Endothelial cell of umbilical vein (primary cell): ENCODE measurements around the gene DOCK1. TPM values are rescaled to one million over a fixed set of nuclear protein-coding genes. Genes with fewer than 3 reads are reported as not detected.

Experiments used
- BruUV-seq: library from RNA; stranded (reverse); fragments of 400-500 nt; replicated peaks from 2 replicates; lab custom pipeline; 2021; lab: Mats Ljungman, UMichigan
- CTCF ChIA-PET: fragments of 300-600, 350-600 bp; sonication (Branson Sonifier 250); formaldehyde crosslinking; loops from one replicate; lab custom pipeline; 2021; ENCODE audit warnings: antibody characterized with exemption, inconsistent platforms; lab: Charles Lee
- POLR2A ChIA-PET: fragments of 300-600, 350-600 bp; sonication (Branson Sonifier 250); formaldehyde crosslinking; loops from one replicate; lab custom pipeline; 2021; ENCODE audit warnings: antibody characterized with exemption, inconsistent platforms; lab: Charles Lee
- DNase-seq: peaks from one replicate; pipeline ENCODE4 v3.0.0-alpha.2; 2011; ENCODE audit warnings: low read depth, low spot score
- FAIRE-seq: peaks from 2 replicates; lab custom pipeline; 2011; peaks lifted over from hg19 to GRCh38; lab: Jason Lieb, UNC
- H2AFZ ChIP-seq: 2 replicates; pipeline ENCODE4 v1.6.0; 2012; ENCODE audit warnings: low read depth, low read length, control low read depth, inconsistent platforms
- H3K27ac ChIP-seq: 2 replicates; pipeline ENCODE4 v1.5.1; 2011; ENCODE audit warnings: low read depth, mild to moderate bottlenecking, control low read depth, low read length, moderate library complexity; ENCODE audit not compliant: insufficient read depth
- H3K27me3 ChIP-seq, 2 experiments: 2 replicates each; pipeline versions ENCODE4 v1.6.0 to v1.6.1; 2011; ENCODE audit warnings: low read length in 2 of 2, mixed read lengths in 1 of 2; ENCODE audit not compliant: control insufficient read depth in 2 of 2, insufficient read depth in 2 of 2
- H3K36me3 ChIP-seq, 2 experiments: 2 replicates in 1 of 2; 3 replicates in 1 of 2; pipeline ENCODE4 v1.5.1; 2011; ENCODE audit warnings: low read length in 2 of 2, mild to moderate bottlenecking in 1 of 2, moderate library complexity in 1 of 2; ENCODE audit not compliant: control insufficient read depth in 2 of 2, insufficient read depth in 2 of 2; ENCODE audit errors: extremely low read depth in 1 of 2
- H3K4me1 ChIP-seq: 3 replicates; pipeline ENCODE4 v1.5.1; 2011; ENCODE audit warnings: mild to moderate bottlenecking, low read length; ENCODE audit not compliant: control insufficient read depth, insufficient read depth; ENCODE audit errors: extremely low read depth
- H3K4me2 ChIP-seq: 2 replicates; pipeline ENCODE4 v1.6.1; 2011; ENCODE audit warnings: low read length, control low read depth, mixed read lengths; ENCODE audit not compliant: insufficient read depth
- H3K4me3 ChIP-seq, 3 experiments: fragments of 200-600 bp in 1 of 3; sonication (generic), shearing (Covaris generic) in 1 of 3; replicated peaks in 1 of 3; 2 replicates each; pipeline ENCODE4 v1.5.1; 2011 to 2016; ENCODE audit warnings: control low read depth in 3 of 3, low read length in 3 of 3, mild to moderate bottlenecking in 2 of 3, inconsistent platforms in 1 of 3, low read depth in 1 of 3, moderate library complexity in 1 of 3; ENCODE audit not compliant: insufficient read depth in 1 of 3
- H3K79me2 ChIP-seq: 2 replicates; pipeline ENCODE4 v1.6.0; 2012; ENCODE audit warnings: low read length, inconsistent platforms; ENCODE audit not compliant: control insufficient read depth, insufficient read depth
- H3K9ac ChIP-seq: replicated peaks from 2 replicates; pipeline ENCODE3; 2011; ENCODE audit warnings: low read length, control low read depth; ENCODE audit not compliant: insufficient read depth; ENCODE audit errors: extremely low read depth
- H3K9me1 ChIP-seq: replicated peaks from 3 replicates; pipeline ENCODE4 v1.6.0; 2011; ENCODE audit warnings: mild to moderate bottlenecking, low read length; ENCODE audit not compliant: control insufficient read depth, insufficient read depth; ENCODE audit errors: extremely low read depth
- H3K9me3 ChIP-seq: replicated peaks from 2 replicates; pipeline ENCODE4 v1.5.1; 2012; ENCODE audit warnings: low read length, inconsistent platforms; ENCODE audit not compliant: control insufficient read depth, insufficient read depth
- H4K20me1 ChIP-seq: replicated peaks from 2 replicates; pipeline ENCODE3; 2011; ENCODE audit warnings: mild to moderate bottlenecking, low read length; ENCODE audit not compliant: control insufficient read depth, insufficient read depth; ENCODE audit errors: extremely low read depth
- EZH2 ChIP-seq: IDR thresholded peaks from 2 replicates; pipeline ENCODE4 v1.6.1; 2012; ENCODE audit warnings: borderline replicate concordance, low read depth, mild to moderate bottlenecking, moderate library complexity, low read length, inconsistent platforms; ENCODE audit not compliant: severe bottlenecking
- FOS ChIP-seq: IDR thresholded peaks from 2 replicates; pipeline ENCODE4 v1.6.1; 2011; ENCODE audit warnings: mild to moderate bottlenecking, low read length, moderate library complexity, borderline replicate concordance; ENCODE audit not compliant: insufficient read depth
- GATA2 ChIP-seq: IDR thresholded peaks from 2 replicates; pipeline ENCODE4 v1.7.0; 2011; ENCODE audit warnings: low read depth, mild to moderate bottlenecking, moderate library complexity, mixed read lengths, low read length; ENCODE audit not compliant: insufficient read length, insufficient read depth
- JUN ChIP-seq: IDR thresholded peaks from 2 replicates; pipeline ENCODE4 v1.6.1; 2011; ENCODE audit warnings: borderline replicate concordance, low read depth; ENCODE audit not compliant: insufficient read length, insufficient read depth
- MYC ChIP-seq: IDR thresholded peaks from one replicate; pipeline ENCODE4 v1.6.1; 2011; ENCODE audit warnings: mild to moderate bottlenecking, low read depth, low read length
- POLR2A ChIP-seq: IDR thresholded peaks from 2 replicates; pipeline ENCODE4 v1.6.1; 2012; ENCODE audit warnings: low read depth, mild to moderate bottlenecking, control low read depth, low read length
- POLR2AphosphoS5 ChIP-seq: IDR thresholded peaks from 2 replicates; pipeline ENCODE4 v1.6.1; 2012; ENCODE audit warnings: low read depth, mild to moderate bottlenecking, control low read depth, low read length, moderate library complexity; ENCODE audit not compliant: insufficient read depth
- dilution Hi-C: fragments of 300-500 bp; cut with MboI; formaldehyde crosslinking; loops from one replicate; pipeline ENCODE4 v1.15.0; 2019; ENCODE audit warnings: low sequenced_read_pairs; ENCODE audit not compliant: extremely low pct_ligation_motif_present
- intact Hi-C: fragments of 100-400 bp; cut with micrococcal nuclease; formaldehyde crosslinking; loops from one replicate; pipeline ENCODE4 v1.10.0; 2022
- polyA plus RNA-seq, 4 experiments: library from polyadenylated mRNA; depleted of rRNA in 3 of 4; stranded (reverse) in 3 of 4; unstranded in 1 of 4; fragments of >200 nt; gene quantifications; 2 replicates each; pipeline versions ENCODE4 v1.2.1 to v1.2.3, GENCODE V29; 2011 to 2012; ENCODE audit warnings: missing spikeins in 1 of 4
- total RNA-seq: library from RNA; stranded (reverse); gene quantifications from 2 replicates; pipeline ENCODE4 v1.2.3, GENCODE V29; 2021
- TF ChIP-seq, protein P1 (sequence below), 2 donors: IDR thresholded peaks; 1 replicate in 1 of 2; 2 replicates in 1 of 2; pipeline ENCODE4 v1.5.1; 2011; ENCODE audit warnings: low read length in 2 of 2, mild to moderate bottlenecking in 2 of 2, moderate library complexity in 2 of 2, control low read depth in 1 of 2, inconsistent platforms in 1 of 2, low read depth in 1 of 2; ENCODE audit not compliant: insufficient read depth in 1 of 2; ENCODE audit errors: extremely low read depth in 1 of 2
- TF ChIP-seq, protein P2 (sequence below): IDR thresholded peaks from 2 replicates; pipeline ENCODE4 v1.6.1; 2011; ENCODE audit not compliant: insufficient read depth, insufficient read length

Gene DOCK1
- total and polyA plus RNA-seq, 2 donors (not counting 3 experiments of a cell fraction or from before 2014, with no cell fraction given), result 22.5 to 83.1 TPM

DNA sequence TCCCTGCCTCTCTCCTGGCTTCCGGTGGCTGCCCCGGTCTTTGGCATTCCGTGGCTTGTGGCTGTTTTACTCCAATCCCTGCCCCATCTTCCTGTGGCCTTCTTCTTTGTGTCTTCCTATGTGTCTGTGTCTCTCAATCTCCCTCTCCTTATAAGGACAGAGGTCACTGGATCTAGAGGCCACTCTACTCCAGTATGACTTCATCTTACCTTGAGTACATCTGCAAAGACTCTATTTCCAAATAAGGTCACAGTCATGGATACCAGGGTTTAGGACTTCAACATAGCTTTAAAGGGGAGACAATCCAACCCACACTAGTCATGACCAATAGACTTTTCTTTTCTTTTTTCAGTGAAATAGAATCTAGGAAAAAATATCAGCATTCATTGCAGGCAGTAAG lies 444.5 kb downstream of the DOCK1 start:
- no peaks in the 10 kb centered on the region for H3K79me2 ChIP-seq
- CTCF ChIA-PET, result interaction anchor here (1.3 kb wide), 1 partner anchor 15 kb away, joined by 3 read pairs; no protein-coding TSS in a partner anchor
- intact Hi-C loops (loop anchor here (10.0 kb wide), 1 partner anchor 505 kb away; no protein-coding TSS in a partner anchor), dilution Hi-C loops (no loop called here)
- no TSS peak for BruUV-seq
- FAIRE-seq (no peak), DNase-seq (no peak)
- H3K27ac ChIP-seq, result no peak overlapping the region
- no peak overlapping the region for H3K4me3 ChIP-seq
- no peaks in the 10 kb centered on the region for H3K27me3 ChIP-seq
- H3K9me1 ChIP-seq, result no peaks in the 10 kb centered on the region
- POLR2A ChIA-PET, result no interaction called here
- H3K9me3 ChIP-seq, result no peaks in the 10 kb centered on the region
- H3K9ac ChIP-seq, result no peak overlapping the region
- TF ChIP-seq, protein P1, sequence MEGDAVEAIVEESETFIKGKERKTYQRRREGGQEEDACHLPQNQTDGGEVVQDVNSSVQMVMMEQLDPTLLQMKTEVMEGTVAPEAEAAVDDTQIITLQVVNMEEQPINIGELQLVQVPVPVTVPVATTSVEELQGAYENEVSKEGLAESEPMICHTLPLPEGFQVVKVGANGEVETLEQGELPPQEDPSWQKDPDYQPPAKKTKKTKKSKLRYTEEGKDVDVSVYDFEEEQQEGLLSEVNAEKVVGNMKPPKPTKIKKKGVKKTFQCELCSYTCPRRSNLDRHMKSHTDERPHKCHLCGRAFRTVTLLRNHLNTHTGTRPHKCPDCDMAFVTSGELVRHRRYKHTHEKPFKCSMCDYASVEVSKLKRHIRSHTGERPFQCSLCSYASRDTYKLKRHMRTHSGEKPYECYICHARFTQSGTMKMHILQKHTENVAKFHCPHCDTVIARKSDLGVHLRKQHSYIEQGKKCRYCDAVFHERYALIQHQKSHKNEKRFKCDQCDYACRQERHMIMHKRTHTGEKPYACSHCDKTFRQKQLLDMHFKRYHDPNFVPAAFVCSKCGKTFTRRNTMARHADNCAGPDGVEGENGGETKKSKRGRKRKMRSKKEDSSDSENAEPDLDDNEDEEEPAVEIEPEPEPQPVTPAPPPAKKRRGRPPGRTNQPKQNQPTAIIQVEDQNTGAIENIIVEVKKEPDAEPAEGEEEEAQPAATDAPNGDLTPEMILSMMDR (IDR thresholded peaks at IDR 0.05; ENCODE audit: extremely low read depth in 1 of 2, insufficient read depth in 1 of 2, low read depth in 1 of 2, low read length in 2 of 2), result no peak
- TF ChIP-seq POLR2A (no peak), MYC (no peak), POLR2AphosphoS5 (no peak), GATA2 (no peak), EZH2 (no peak), JUN (no peak), FOS (no peak)
- TF ChIP-seq, protein P2, sequence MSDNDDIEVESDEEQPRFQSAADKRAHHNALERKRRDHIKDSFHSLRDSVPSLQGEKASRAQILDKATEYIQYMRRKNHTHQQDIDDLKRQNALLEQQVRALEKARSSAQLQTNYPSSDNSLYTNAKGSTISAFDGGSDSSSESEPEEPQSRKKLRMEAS, result no peak
- no peak overlapping the region for H3K4me2 ChIP-seq
- H4K20me1 ChIP-seq, result no peaks in the 10 kb centered on the region
- H3K36me3 ChIP-seq, result peaks cover 0 to 8% of the 10 kb centered on the region in 2 experiments
- H3K4me1 ChIP-seq, result no peaks in the 10 kb centered on the region
- H2AFZ ChIP-seq, result no peak overlapping the region
